Dermis microvascular lymphatic vessel endothelial cell (primary cell): ENCODE data around the gene PAXIP1. TPM values are rescaled to one million over a fixed set of nuclear protein-coding genes. Genes with fewer than 3 reads are reported as not detected.
"Not testable (repeated sequence)": the region's sequence is repeated elsewhere in the genome, so short reads cannot be mapped to it uniquely, and the experiment has no call there.

ENCODE experiments used
- DNase-seq, 2 donors: peaks; one replicate each; pipeline versions ENCODE4 v3.0.0 to v3.0.0-alpha.2; 2010; ENCODE audit warnings: low read depth in 2 of 2
- total RNA-seq: library from RNA; depleted of rRNA; stranded (reverse); fragments of >200 nt; gene quantifications from 2 replicates; pipeline ENCODE4 v1.2.1, GENCODE V29; 2014

Gene PAXIP1
- total RNA-seq: 4.5 and 5.4 TPM in 2 replicates

DNA sequence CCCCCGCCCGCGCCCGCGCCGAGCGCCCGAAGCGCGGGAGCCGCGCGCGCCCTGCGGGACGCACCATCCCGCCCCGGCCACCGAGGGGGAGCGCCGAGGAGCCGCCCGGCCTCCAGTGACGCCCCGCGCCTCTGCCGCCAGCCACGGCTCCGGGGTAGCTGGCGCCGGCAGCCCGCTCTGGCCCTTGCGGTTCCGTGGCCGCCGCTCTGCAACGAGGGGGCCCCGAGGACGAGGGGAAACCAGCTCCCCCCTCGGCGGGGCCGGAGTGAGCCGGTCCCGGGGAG lies at the start of gene PAXIP1:
PAXIP1 (minus strand) TSS at position 33 of the 284 bp plus-strand sequence. CDS start 195 bp downstream, outside the sequence.
- peak in 1 of 2 donors; percentile 55 for DNase-seq

GRCh38 chr7:155051355-155051754 lies 48.4 kb upstream of the PAXIP1 start:
- DNase-seq: no peak

GRCh38 chr7:155048006-155048405 lies 45.1 kb upstream of the PAXIP1 start:
- DNase-seq: no peak

GRCh38 chr7:155043756-155044155 lies 40.8 kb upstream of the PAXIP1 start:
- DNase-seq: no peak

- no peak for DNase-seq
Measured at GRCh38 chr7:155038335-155038734, 35.4 kb upstream of the PAXIP1 start.

GRCh38 chr7:155034495-155034894 lies 31.6 kb upstream of the PAXIP1 start:
- not testable (repeated sequence) for DNase-seq

- no peak for DNase-seq
Measured at GRCh38 chr7:155032978-155033377, 30.1 kb upstream of the PAXIP1 start.

DNA sequence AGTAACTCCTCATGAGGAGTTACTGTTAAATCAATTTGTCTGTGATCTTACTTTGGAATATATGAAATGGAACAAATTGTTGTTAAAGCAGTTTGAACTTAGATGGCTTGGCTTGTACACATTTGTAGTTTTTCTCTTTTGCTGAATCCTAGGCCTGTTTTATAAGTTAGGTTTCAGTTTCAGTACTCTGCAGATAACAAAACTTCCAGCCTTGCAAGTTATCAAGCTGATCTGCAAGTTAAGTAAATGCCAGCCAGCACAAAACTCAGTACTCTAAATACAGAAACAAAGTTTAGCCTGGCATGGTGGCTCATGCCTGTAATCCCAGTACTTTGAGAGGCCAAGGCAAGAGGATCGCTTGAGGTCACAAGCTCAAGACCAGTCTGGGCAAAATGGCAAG lies 25.0 kb upstream of the PAXIP1 start:
- no peak for DNase-seq

- DNase-seq: no peak
Measured at GRCh38 chr7:155021699-155022145, 18.8 kb upstream of the PAXIP1 start.

DNA sequence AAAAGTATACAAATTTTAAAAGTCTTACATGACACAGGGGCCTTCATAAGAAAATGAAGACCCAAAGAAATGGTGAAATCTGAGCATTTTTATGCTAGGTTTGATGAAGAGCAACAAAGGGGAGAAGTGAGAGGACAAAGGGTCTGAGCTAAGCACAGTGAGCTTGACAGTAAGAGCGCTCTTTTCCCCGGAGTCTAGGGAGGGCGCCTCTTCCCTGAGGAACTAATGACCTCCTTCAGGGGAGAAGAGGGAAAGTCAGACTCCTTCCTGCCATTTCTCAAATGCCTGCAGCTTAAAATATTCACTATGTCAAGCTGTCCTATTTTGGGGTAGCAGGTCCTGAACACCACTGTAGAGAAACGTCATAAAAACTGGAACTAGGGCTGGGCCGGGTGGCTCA lies 18.1 kb upstream of the PAXIP1 start:
- DNase-seq: no peak

DNA sequence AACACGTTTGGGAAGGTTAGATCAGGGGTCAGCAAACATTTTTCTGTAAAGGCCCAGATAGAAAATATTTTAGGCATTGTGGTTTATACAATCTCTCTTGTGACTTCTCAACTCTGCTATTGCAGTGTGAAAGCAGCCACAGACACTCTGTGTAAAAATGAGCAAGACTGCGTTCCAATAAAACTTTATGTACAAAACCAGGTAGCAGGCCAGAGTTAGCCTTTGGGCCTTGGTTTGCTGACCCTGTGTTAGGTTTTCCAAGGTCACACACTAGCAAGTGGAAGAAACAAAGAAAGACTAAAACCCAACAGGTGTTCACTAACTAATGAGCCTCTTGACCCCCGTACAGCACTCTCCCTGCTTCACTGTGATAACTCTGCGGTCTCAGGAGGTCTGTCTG lies 14.9 kb upstream of the PAXIP1 start:
- DNase-seq: no peak

DNA sequence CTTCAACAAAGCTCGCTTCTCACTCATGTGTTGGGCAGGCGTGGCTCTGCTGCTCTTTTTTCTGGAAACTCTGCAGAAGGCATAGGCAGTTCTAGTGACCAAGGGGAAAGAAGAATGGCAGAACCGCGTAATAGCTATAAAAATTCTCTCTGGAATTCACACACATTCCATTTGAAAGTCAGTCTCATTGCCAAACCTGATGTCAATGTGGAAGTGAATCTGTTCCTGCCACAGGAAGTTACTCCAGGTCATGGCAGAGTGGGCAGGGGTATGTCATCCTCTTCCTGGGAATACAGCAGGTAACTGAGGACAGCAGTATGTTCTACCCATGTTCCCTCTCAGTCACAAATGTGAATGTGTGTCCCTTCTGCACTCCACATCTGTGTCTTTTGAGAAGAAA lies 8.2 kb upstream of the PAXIP1 start:
- DNase-seq: peak; percentile 22 to 83

GRCh38 chr7:155009570-155010157 lies 6.7 kb upstream of the PAXIP1 start:
- no peak for DNase-seq

DNA sequence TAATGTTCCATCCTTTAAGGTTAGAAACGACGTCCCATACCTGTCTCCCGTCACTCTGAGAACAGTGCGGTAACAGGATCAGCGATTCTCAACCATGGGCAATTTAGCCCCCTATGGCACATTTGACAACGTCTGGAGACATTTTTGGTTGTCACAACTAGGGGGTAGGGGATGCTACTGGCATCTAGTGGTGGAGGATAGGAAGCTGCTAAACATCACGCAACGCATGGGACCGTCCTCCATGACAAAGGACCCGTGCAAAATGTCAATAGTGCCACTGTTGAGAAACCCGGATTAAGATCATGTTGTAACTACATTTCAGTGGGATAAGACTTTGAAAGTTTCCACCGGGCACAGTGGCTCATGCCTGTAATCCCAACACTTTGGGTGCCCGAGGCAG lies 5.0 kb upstream of the PAXIP1 start:
- DNase-seq: peak in 1 of 2 donors; percentile 15

GRCh38 chr7:155003376-155004214 lies 671 bp upstream of the PAXIP1 start:
- DNase-seq: peak; percentile 61 to 84

DNA sequence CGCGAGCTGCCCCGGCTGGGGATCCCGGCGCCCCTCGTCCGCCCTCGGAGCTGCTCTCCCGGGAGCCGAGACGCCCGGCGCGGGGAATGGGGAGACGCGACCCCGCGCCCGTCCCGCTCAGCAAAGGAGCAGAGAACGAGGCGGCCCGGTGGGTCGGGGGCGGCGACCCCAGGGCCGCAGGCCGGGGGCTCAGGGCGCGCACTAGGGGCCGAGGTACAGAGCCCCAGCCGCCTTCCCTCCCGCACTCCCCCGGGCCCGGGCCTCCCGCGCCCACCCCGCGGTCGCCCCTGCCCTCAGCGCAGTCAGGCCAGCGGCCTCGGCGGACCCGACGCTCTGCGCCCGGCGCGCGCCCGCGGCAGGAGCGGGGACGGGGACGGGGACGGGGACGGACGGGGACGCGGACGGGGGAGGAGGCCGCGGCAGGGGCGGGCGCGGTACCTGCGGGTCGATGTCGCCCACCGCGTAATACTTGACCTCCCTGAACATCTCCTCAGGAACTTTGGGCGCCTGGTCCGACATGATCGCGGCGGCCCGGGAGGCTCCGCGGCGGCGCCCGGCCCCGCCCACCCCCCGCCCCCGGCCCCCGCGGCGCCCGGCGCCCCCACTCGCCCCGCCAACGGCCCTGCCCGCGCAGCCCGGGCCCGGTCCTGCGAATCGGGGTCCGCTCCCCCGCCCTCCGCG lies 373 bp downstream of the PAXIP1 start:
- peak in 1 of 2 donors; percentile 33 for DNase-seq

- no peak for DNase-seq
Measured at GRCh38 chr7:155001756-155002410, 1.0 kb downstream of the PAXIP1 start.

DNA sequence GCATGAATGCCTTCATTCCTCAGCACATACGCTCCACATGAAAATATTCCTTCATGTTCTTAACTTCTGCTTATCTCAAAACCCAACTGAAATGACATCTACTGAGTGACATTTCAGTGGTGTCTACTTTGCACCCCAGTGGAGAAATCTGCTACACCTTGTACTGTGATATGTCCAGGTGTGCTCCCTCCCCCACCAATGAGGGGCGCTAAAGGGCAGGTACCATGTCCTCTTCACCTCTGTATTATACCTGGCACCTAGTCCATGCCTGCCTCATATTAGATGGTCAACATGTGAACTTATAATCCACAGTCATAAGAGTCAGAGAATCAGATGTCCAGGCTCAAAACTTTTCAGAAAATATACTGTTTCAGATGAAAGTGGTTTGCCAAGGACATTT lies 2.1 kb downstream of the PAXIP1 start:
- no peak for DNase-seq

- no peak for DNase-seq
Measured at GRCh38 chr7:154998481-154998880, 4.4 kb downstream of the PAXIP1 start.

DNA sequence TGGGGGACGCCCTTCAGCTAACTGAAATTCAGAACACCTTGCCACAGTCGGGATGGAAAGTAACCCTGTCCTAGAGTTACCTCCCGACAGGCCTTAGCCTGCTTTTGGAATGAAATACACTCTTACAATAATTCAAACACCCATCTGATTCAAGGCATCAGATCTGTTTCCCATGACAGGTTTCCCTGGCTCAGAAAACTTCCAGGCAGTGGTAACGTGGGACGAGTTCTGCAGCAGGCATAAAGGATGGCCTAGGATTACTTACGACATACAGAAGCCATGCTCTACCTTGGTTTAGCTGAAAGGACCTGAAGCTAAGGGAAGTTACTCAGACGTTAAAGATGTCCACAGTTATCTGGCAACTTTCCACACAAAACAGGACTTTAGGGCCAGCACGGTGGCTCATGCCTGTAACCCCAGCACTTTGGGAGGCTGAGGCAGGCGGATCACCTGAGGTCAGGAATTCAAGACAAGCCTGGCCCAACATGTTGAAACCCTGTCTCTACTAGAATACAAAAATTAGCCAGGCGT lies 5.0 kb downstream of the PAXIP1 start:
- no peak for DNase-seq

DNA sequence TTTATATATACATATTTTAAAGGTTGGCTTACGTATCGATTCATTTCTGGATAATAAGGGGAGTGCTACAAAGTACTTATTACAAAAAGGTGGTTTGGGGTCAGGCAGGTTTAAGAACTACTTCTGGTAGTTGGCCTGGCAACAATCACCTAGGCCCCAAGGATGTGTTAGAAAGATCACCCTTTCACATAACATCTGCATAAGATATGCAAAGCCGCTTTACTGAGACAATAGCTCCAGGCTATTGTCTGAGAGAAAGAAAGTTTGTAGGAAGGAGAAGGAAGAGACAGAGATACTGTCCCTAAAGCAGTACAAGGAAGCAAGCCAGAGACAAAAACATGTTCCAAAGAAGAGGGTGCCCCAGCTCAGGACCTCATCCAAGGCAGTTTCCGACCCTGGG lies 6.2 kb downstream of the PAXIP1 start:
- no peak for DNase-seq

DNA sequence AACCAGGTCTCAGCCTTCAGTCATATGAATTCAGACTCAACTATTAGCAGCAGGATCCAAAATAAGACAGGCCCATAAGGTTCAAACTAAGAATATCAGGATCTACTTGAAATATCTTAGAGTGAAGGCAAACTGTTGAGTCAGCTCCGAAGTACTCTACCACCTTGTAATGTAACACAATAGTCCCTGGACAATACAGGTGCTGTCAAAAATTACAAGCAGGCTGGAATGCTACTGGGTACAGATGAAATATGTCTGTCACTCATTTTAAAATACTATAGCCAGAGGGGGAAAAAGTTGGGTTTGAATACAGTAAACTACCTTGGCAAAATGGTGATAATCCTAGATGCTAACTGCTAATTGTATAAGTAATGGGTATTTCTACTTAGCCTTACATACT lies 6.8 kb downstream of the PAXIP1 start:
- no peak for DNase-seq
